DOHH2 (cell line): ENCODE data around the gene TFCP2.

ENCODE experiments used
- CTCF ChIP-seq: fragments of 200-600 bp; sonication (generic); IDR thresholded peaks from one replicate; pipeline ENCODE4 v1.5.1; 2014; ENCODE audit warnings: antibody characterized with exemption, mild to moderate bottlenecking, low read depth, low read length; ENCODE audit not compliant: poor library complexity, severe bottlenecking
- EZH2phosphoT487 ChIP-seq: fragments of 200-600 bp; sonication (generic); IDR thresholded peaks from 2 replicates; pipeline ENCODE4 v1.6.1; 2017; ENCODE audit warnings: borderline replicate concordance, mild to moderate bottlenecking, antibody characterized with exemption, low read length, moderate library complexity, mixed read lengths

DNA sequence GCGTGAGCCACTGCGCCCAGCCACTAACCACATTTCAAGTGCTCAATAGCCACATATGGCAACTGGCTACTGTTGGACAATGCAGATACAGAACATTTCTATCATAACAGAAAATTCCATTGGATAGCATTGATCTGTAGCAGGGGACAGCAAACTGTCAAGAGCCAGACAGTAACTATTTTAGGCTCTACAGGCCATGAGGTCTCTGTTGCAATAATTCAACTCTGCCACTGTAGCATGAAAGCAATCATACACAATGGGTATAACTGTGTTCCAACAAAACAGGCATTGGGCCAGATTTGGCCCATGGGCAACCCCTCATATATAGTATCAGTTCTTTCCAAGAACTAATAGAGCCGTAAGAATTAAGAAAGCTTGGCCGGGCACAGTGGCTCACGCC, 97.5 kb downstream of the TFCP2 start:
- TF ChIP-seq CTCF, result no peak
- no peak for TF ChIP-seq EZH2phosphoT487
